ENCODE measurements around the gene SPINK13.
"Not testable (repeated sequence)": the region's sequence is repeated elsewhere in the genome, so short reads cannot be mapped to it uniquely, and the experiment has no call there.

SPINK13 gene

GRCh38 chr5:148312153-148312552 lies 43.6 kb downstream of the SPINK13 start, which contains the start of gene SPINK7:
Gene SPINK7 (plus strand): TSS chr5:148312423. CDS start chr5:148312484, 61 bp downstream.
- no peak for DNase-seq (ENCODE audit: low read depth)

GRCh38 chr5:148314187-148314586 lies 45.6 kb downstream of the SPINK13 start:
- no peak for DNase-seq (ENCODE audit: low read depth)

GRCh38 chr5:148314731-148315130 lies 46.1 kb downstream of the SPINK13 start:
- DNase-seq (ENCODE audit: low read depth): no peak

DNA sequence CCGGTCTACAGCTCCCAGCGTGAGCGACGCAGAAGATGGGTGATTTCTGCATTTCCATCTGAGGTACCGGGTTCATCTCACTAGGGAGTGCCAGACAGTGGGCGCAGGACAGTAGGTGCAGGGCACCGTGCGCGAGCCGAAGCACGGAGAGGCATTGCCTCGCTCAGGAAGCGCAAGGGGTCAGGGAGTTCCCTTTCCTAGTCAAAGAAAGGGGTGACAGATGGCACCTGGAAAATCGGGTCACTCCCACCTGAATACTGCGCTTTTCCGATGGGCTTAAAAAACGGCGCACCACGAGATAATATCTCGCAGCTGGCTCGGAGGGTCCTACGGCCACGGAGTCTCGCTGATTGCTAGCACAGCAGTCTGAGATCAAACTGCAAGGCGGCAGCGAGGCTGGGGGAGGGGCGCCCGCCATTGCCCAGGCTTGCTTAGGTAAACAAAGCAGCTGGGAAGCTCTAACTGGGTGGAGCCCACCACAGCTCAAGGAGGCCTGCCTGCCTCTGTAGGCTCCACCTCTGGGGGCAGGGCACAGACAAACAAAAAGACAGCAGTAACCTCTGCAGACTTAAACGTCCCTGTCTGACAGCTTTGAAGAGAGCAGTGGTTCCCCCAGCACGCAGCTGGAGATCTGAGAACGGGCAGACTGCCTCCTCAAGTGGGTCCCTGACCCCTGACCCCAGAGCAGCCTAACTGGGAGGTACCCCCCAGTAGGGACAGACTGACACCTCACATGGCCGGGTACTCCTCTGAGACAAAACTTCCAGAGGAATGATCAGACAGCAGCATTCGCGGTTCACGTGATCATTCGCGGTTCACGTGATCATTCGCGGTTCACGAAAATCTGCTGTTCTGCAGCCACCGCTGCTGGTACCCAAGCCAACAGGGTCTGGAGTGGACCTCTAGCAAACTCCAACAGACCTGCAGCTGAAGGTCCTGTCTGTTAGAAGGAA lies 51.7 kb downstream of the SPINK13 start:
- DNase-seq (ENCODE audit: low read depth): not testable (repeated sequence)

DNA sequence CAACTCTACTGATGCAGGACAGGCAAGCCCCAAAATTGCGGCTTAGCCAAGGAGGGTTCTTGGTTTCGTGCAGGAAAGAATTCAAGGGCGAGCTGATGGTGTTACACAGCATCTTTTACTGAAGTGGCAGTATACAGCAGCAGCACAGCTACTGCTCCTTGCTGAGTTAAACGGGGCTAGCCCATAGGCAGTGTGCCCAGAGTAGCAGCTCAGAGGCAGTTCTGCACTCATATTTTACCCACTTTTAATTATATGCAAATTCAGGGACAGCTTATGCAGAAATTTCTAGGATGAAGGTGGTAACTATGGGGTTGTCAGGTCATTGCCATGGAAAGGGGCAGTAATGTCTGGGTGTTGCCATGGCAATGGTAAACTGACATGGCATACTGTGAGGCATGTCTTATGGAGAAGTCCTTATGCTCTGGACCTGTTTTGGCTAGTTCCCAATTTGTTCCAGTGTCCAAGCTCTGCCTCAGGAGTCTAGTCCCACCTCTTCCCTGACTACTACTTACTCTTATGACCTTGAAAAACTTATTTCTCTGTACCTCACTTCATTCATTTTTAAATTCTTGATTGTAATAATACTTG lies 64.8 kb downstream of the SPINK13 start:
- no peak for DNase-seq (ENCODE audit: low read depth)

DNA sequence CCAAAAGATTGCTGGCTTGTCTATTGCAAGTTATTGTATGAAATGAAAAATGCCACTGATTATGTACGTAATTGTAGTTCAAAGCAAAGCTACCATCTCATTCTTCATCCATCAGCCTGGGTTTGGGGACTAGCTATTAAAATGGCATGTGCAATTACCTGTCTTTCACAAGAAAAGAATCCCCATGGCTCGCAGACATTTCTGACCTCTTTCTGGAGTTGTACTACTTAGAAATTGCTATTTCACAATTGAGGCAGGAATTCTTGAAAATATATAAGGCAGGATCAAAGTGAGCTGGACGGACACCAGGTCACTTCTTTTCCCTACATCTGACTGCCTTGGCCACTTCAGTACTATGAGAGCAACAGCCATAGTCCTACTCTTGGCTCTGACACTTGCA lies 66.7 kb downstream of the SPINK13 start, which contains the start of gene SPINK9:
TSS of gene SPINK9 (plus strand) at position 301 of the 400 bp plus-strand sequence. CDS start at position 356, 55 bp downstream.
- no peak for DNase-seq (ENCODE audit: low read depth)

Data from stimulated activated CD8-positive, alpha-beta memory T cell treated with anti-CD3 and anti-CD28 coated beads, Interleukin-12 subunit alpha, Interleukin-12 subunit beta, amount 100 ng/mL, for 1 hour (primary cell).